GM18508 (cell line): Measurements from ENCODE around the gene SSH2.

ENCODE experiments used
- ATAC-seq: cut with Tn5 transposase; IDR thresholded peaks from one replicate; pipeline ENCODE4 v1.9.1; 2021; ENCODE audit warnings: moderate number of reproducible peaks; ENCODE audit not compliant: insufficient read depth, unreplicated experiment

The SSH2 gene

DNA sequence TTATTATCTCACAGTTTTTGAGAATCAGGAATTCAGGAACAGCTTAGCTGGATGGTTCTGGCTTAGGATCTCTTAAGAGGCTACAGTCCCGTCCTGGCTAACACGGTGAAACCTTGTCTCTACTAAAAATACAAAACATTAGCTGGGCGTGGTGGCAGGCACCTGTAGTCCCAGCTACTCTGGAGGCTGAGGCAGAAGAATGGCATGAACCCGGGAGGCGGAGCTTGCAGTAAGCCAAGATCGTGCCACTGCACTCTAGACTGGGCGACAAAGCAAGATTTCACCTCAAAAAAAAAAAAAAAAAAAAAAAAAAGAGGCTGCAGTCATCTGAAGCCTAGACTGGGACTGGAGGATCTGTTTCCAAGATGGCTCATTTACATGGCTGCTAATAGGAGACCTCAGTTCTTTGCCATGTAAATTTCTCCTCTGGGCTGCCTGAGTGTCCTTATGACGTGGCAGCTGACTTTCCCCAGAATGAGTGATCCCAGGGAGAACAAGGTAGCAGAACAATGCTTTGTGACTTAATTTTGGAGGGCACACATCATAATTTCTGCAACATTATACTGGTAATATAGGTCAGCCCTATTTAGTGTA, 211.5 kb downstream of the SSH2 start:
- no peak for ATAC-seq

DNA sequence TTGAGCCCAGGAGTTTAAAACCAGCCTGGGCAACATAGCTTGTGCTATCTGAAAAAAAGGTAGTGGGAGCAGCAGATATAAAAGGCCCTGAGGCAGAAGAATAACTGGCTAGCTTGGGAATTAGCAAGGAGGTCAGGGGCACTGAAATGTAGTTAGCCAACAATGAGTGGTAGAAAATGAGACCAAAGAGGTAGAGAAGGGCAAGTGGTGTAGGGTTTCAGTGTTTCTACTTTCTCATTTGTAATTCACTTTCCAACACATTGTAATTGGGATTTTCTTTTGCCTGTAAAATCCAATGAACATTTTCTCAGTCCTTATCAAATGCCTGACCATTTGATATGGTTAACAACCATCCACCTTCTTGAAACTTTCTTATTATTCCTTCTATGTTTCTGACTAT, 212.2 kb downstream of the SSH2 start:
- ATAC-seq: no peak

DNA sequence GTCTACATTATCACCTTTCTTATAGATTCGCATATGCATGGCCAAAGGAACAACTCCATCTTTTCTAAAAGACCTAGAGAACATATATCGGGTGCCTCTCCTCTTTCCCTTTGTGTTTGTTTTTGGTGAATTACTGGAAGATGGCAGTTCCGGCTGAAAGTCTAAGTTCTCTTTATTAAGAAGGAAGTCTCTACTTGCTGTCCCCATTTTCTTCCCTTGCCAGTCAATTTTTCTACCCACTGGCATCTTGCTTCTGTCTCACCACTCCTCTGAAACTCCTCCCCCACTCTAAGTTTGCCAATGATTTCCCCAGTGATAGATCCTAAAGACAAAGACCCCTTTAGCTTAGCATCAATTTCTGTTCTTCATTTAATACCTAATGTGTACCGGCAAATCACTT, 213.5 kb downstream of the SSH2 start:
- no peak for ATAC-seq

DNA sequence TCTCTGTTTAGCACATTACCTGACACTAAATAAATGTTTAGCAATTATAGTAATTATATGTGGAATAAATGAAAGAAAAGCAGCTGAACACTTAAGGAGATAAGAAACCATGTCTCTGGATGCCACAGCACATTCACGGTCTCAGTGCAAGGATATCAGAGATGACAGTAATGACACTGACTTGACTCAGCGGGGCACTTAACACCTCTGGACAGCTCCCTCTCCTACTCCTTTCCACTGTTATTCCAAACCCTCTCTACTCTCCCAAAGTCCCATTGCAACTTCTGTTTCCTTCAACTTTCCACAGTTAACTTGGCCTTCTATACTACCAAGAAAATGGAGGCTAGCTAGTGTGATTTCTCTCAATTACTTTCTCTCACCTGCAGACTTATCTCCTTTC, 214.3 kb downstream of the SSH2 start:
- ATAC-seq: no peak

DNA sequence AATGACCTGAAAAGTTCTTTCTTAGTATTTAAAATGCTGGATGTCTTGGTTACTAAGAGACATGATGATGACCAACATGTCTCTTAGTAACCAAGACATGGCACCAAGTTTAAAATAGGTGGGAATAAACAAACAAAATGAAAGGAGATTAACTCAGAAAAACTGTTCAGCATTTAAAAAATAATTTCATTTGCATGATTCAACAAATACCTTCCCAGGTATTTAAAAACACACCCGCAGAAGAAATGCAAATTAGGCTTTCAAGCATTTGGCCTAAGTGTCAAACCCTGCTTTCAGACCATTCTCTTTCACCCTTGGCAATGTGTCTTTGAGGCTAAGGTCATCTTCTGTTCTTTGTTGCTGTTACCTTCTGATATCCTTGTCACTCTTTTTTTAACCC, 215.9 kb downstream of the SSH2 start:
- ATAC-seq: no peak

DNA sequence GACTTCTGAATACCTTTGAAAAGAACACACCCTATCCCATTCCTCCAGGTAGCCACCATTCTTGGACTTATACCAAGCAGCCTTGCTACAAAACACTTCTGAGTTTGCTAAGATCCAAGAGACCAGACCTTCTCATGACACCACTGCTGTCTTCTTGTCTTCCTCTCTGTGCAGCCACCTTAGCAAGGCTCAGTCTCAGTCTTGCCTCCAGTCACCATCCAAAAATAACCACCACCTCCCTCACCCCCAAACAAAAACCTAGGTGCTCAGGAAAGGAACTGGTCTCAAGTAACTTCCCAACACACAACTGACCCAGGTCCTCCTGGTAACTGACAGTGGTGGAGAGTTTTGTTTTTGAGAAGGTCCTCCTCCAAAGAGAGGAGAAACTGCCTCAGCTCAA, 216.4 kb downstream of the SSH2 start:
- no peak for ATAC-seq

DNA sequence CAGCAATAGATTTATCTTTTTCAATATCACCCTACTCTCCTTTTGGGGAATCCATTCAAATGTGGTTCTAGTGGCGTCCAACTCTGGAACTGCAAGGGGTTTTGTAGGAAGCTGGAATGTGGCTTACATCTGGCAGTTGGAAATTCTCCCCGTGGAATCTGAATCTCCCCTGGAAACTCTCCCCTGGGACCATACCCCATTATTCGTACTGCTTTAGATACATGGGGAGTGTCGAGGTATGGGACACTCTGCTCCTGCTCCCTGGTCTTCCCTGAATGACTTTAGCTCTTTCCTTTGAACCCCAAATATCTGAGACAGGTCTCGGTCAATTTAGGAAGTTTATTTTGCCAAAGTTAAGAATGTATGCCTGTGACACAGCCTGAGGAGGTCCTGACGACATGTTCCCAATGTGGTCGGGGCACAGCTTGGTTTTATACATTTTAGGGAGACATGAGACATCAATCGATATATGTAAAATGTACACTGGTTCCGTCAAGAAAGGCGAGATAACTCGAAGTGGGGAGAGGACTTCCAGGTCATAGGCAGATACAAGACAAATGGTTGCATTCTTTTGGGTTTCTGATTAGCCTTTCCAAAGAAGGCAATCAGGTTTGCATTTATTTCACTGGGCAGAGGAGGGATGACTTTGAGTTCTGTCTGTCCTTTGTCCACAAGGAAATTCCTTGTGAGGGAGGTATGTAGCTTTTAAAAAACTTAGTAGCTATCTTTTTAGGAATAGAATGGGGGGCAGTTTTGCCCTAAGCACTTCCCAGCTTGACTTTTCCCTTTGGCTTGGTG, 218.2 kb downstream of the SSH2 start:
- ATAC-seq: no peak

DNA sequence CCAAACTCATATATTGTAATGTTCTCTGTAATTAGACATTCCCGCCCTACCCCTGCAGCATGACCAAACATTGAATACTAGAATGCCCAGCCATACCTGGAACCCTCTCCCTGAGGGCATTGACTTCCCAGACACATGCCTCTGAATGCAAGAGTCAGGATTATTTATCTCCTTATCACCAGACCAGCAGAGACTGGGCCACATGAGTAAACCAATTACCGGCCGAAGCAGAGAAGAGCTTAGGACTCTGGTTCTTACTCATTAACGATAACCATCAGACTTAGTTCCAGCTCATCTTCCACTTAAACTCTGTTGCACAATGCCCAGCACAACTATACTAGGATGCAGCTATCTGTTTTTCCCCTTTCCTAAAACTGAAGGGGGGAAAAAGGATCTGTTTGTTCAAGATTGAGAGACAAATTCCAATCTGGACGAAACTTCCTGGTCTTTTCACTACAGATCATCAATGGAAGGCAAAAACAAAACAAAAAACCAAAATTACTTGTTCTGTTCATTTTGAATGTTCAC, 219.1 kb downstream of the SSH2 start:
- no peak for ATAC-seq

DNA sequence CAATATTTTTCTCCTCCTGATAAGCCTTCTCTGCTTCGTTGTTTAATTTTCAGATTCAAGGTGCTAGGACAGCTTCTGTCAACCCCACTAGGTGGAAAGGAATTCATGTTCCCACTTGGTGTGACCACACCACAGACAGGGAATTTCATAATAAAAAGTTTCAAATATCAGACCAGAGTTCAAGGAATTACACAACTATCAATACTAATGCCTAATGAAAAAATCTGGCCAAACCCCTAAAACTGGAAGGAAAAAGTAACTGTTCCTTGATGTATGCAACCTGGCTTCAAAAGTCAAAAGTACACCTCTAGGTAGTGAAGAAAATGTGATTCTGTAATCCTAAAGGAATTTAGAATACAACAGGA, 219.5 kb downstream of the SSH2 start:
- no peak for ATAC-seq

DNA sequence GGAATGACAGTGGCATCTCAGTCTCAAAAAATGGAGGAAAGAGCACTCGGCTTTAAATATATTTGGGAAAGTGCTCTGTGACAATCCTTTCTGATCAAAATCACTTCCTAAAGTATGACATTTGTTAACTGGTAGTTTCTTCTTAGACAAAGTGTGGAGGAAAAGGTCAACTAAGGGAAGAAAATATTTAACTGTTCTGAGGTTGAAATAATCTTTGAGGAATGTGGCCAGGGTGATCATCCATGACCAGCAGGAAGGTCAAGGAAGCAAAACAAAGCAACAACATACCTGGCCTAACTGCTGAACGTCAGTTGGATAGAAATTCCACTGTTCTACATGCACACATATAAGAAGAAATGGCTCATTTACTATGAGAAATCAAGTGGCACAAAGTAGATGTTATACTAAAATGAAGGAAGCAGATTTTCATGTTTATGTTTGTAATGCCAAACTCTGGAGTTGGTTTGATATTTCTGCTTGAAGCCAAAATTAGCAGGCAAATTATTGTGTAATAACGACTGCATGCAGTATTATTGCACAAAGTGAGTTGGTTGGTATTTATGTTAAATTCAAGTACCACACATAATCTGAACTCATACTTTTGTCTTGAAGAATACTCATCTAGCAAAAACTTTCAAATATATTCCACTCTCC, 220.0 kb downstream of the SSH2 start:
- no peak for ATAC-seq

DNA sequence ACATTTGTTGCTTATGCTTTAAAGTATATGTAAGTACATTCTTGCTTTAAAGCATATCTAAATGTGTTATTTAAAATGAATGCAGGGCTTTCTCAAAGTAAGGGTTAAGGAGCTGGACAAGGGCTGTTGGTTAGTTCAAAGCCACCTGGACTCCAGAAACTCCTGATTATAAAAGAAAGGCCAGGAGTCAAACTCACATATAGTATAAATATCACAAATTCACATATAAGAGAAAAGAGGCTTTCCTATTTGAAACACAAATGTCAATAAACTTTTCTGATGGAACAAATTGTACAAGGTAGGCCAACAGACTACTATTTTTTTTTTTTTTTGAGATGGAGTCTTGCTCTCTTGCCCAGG, 222.8 kb downstream of the SSH2 start:
- no peak for ATAC-seq

DNA sequence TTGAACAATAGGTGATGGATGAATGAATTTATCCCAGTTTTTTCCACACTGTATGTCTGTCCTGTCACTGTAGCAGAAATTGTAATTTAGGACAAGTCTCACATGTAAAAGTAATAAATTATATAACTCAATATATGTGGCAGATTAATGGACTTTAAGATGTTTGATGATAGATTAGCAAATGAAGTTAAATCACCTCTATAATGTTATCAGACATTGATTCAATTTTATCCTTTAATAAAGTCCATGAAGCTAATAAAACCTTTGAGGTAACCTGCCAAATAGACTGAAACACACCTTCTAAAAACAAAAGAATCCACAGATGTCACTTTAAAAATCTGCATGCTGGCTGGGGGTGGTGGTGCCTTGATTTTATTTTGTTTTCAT, 224.0 kb downstream of the SSH2 start:
- no peak for ATAC-seq

DNA sequence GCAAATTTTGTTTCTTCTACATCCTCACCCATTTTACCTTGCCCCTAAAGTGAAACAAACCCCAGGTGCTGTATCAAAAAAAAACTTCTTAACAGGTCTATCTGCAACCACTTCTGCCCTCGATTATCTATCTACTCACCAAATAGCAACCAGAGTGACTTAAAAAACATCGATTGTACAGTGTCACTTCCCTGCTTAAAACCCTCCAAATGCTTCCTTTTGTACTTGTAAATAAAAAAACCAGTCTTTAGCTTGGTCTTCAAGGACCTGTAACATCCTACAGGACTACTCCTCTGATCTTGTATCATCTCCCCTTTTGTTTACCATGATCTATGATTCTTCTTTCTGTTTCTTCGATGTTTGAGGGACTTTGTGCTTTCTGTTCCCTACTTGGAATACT, 224.6 kb downstream of the SSH2 start:
- ATAC-seq: no peak

DNA sequence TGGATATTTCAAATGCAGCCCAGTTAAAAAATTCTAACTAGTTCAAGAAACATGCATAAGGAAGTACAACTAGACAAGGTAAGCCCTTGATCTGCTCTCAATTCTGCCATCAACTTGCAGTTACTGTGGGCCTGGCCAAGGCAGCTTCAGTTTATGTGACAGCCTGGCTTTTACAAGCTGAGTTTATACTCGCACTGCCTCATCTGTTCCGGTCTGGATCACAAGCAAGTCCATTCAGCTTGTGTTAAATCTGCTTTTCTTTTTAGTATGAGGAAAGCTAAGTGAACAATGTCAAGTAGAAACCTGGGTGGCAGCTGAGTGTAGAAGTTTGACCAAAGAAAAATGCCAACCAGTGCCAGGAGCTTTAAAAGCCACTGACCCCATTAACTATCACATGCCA, 230.7 kb downstream of the SSH2 start:
- no peak for ATAC-seq

DNA sequence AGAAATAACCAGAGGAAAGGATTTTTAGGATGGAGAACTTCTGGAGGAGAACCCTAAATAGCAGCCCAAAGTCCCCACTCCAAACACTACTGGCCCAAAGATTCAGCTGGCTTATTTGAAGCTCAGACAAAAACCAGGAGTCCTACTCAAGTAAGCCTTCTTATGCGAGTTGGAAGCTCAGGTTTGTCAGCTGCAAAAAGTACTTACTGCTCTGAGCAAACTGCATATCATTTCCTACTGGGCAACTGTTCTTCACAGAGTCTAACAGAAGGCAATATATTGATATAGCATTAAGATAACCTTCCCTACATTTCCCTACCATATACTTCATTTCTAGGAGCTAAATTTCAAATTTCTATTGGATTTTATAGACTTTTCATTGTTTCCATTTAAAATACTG, 231.2 kb downstream of the SSH2 start:
- no peak for ATAC-seq

DNA sequence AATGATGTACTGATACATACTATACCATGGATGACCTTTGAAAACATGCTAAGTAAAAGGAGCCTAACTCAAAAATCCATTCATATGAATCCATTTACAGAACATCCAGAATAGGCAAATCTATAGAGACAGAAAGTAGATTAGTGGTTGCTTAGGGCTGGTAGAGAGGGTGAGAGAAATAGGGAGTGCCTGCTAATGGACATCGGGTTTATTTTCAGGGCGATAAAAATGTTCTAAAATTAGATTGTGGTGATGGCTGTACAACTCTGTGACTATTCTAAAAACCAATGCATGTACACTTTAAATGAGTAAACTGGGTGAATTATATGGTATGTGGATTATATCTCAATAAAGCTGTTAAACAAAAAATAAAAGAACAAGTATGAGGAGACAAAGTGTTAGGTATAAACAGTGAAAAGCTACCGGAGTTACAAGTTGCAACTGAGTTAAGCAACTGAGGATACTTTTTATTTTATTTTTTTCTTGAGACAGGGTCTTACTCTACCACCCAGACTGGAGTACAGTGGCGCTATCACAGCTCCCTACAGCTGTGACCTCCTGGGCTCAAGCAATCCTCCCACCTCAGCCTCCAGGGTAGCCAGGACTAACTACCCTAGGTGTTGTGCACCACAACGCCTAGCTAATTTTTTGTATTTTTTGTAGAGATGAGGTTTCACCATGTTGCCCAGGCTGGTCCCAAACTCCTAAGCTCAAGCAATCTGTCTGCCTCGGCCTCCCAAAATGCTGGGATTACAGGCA, 231.8 kb downstream of the SSH2 start:
- ATAC-seq: no peak

DNA sequence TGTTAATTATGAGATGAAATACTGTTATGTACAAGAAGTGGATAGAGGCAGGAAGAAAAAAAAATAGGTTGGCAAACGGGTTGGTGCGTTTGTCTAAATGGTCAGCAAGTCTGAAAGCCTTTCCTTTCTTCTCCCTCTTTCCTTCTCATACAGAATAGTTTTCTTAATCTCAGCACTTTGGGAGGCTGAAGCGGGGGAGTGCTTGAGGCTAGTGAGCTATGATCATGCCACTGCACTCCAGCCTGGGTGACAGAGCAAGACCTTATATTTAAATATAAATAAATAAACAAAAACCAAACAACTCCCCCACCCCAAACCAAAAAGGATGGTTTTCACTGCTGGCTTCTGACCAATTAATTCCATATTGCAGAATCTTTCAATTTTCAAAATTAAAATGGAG, 232.7 kb downstream of the SSH2 start:
- ATAC-seq: no peak

DNA sequence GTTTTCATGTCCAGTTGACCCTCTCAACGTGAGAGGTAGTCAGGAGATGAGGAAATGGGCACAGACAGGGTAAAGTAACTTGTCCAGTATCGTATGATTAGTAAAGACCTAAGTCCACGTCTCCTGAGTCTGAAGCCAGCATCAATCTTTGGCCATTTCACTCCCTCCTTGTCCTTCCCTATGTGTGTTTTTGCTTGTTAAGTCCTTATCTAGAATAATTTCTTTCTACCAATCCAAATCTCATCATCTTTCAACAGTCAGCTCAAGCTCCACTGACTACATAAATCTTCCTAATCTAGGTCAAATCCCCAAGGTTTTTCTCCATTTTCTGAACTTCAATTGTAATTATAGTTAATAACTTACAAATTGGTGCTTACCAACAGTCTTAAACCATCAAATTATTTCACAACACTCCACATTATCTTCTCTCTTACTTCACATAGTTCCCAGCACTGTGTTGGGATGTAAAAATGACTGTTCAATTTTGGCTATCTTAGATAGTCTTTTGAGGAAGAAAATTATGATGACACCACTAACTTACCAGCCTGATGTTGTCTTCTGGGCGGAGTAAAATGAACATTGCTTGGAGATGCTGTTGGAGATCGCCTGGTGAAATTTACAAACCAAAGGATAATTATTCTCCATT, 235.0 kb downstream of the SSH2 start:
- no peak for ATAC-seq

DNA sequence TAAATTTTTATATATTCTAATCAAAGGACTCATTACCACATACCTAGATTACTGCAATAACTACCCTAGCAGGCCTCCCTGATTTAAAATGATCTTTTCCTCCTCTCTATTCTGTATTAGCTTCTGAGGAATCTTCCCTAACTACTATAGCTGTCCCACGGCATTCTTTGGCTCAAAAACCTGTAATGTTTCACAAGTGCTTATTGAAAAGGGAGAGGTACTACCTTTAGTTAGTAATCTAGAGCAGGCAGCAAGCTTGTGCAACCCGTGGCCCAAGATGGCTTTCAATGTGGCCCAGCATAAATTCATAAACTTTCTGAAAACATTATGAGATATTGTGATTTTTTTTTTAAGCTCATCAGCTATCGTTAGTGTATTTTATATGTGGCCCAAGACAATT, 236.3 kb downstream of the SSH2 start:
- no peak for ATAC-seq

DNA sequence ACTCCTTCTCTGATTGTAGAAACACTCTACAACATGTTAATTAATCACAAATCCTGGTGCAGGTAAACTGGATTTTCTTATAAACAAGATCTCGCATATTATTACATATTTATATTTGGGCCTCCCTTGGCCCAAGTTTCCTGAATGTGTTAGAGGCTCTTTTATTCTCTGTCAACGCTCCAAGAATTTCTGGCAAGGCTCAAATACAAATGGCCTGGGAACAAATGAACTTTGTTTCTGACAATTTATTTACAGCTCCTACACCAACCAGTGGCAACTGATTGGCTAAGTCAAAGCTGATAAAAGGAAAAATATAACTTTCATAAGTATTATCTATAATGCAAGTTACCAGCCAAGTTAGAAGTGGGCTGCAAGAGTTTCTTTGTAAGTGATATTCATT, 242.4 kb downstream of the SSH2 start:
- no peak for ATAC-seq
